ENCODE measurements around the gene TAS2R38. TPM values are rescaled to one million over a fixed set of nuclear protein-coding genes. Genes with fewer than 3 reads are reported as not detected.

TAS2R38 gene
- total RNA-seq, 1 donor from 2014 or later, result not detected

- H3K27me3 Mint-ChIP-seq (ENCODE audit: low read depth, unreplicated experiment), result no peaks in the 10 kb centered on the region
- H3K36me3 Mint-ChIP-seq (ENCODE audit: low read depth, unreplicated experiment), result no peaks in the 10 kb centered on the region
- no peaks in the 10 kb centered on the region for H3K36me3 ChIP-seq (ENCODE audit: insufficient read depth, low read length)
- no peaks in the 10 kb centered on the region for H4K20me1 ChIP-seq (ENCODE audit: insufficient read depth, low read length)
- no peak overlapping the region for H3K27ac Mint-ChIP-seq (ENCODE audit: unreplicated experiment)
- H3K9me3 ChIP-seq (ENCODE audit: insufficient read depth, low read depth, low read length), result no peaks in the 10 kb centered on the region
- H2AFZ ChIP-seq (ENCODE audit: low read depth, low read length), result no peak overlapping the region
- H3K4me3 ChIP-seq (ENCODE audit: insufficient read depth, low read depth, low read length), result no peak overlapping the region
- no peaks in the 10 kb centered on the region for H3K4me1 ChIP-seq (ENCODE audit: insufficient read depth, low read length)
- no peak overlapping the region for H3K4me2 ChIP-seq (ENCODE audit: low read length)
- H3K9ac ChIP-seq (ENCODE audit: low read length), result no peak overlapping the region
- FAIRE-seq, result no peak
- no peaks in the 10 kb centered on the region for H3K27me3 ChIP-seq (ENCODE audit: insufficient read depth, low read length)
- H3K4me1 Mint-ChIP-seq (ENCODE audit: low read depth, unreplicated experiment), result no peaks in the 10 kb centered on the region
- H3K9me3 Mint-ChIP-seq (ENCODE audit: unreplicated experiment), result peaks cover 3% of the 10 kb centered on the region
- TF ChIP-seq CTCF (IDR thresholded peaks at IDR 0.05; ENCODE audit: insufficient read depth, low read depth, low read length) (no peak), EZH2 (IDR thresholded peaks at IDR 0.05; ENCODE audit: insufficient read depth, low read length) (no peak)
- no peaks in the 10 kb centered on the region for H3K79me2 ChIP-seq (ENCODE audit: insufficient read depth, low read length)
- no peak for DNase-seq (ENCODE audit: low read depth)
- H3K4me3 Mint-ChIP-seq (ENCODE audit: unreplicated experiment), result no peak overlapping the region
- H3K27ac ChIP-seq (ENCODE audit: low read depth, low read length), result no peak overlapping the region
Observed at GRCh38 chr7:141992688-141993087, 19.1 kb upstream of the TAS2R38 start.

GRCh38 chr7:141992156-141992555, 18.6 kb upstream of the TAS2R38 start:
- Histone ChIP-seq H3K27me3 (ENCODE audit: insufficient read depth, low read length) (no peaks in the 10 kb centered on the region), H3K9me3 (ENCODE audit: insufficient read depth, low read depth, low read length) (no peaks in the 10 kb centered on the region)
- no peak for FAIRE-seq

More at GRCh38 chr7:141992156-141992555, 18.6 kb upstream of the TAS2R38 start:
- no peak overlapping the region for H3K27ac ChIP-seq (ENCODE audit: low read depth, low read length)
- H3K27me3 Mint-ChIP-seq (ENCODE audit: low read depth, unreplicated experiment), result no peaks in the 10 kb centered on the region
- H3K4me1 Mint-ChIP-seq (ENCODE audit: low read depth, unreplicated experiment), result no peaks in the 10 kb centered on the region
- H3K27ac Mint-ChIP-seq (ENCODE audit: unreplicated experiment), result no peak overlapping the region
- H3K4me2 ChIP-seq (ENCODE audit: low read length), result no peak overlapping the region
- no peaks in the 10 kb centered on the region for H3K36me3 Mint-ChIP-seq (ENCODE audit: low read depth, unreplicated experiment)
- TF ChIP-seq EZH2 (IDR thresholded peaks at IDR 0.05; ENCODE audit: insufficient read depth, low read length) (no peak), CTCF (IDR thresholded peaks at IDR 0.05; ENCODE audit: insufficient read depth, low read depth, low read length) (no peak)
- no peaks in the 10 kb centered on the region for H3K4me1 ChIP-seq (ENCODE audit: insufficient read depth, low read length)
- no peaks in the 10 kb centered on the region for H4K20me1 ChIP-seq (ENCODE audit: insufficient read depth, low read length)
- H3K36me3 ChIP-seq (ENCODE audit: insufficient read depth, low read length), result no peaks in the 10 kb centered on the region
- no peak overlapping the region for H3K9ac ChIP-seq (ENCODE audit: low read length)
- H3K79me2 ChIP-seq (ENCODE audit: insufficient read depth, low read length), result no peaks in the 10 kb centered on the region
- no peak for DNase-seq (ENCODE audit: low read depth)
- H3K4me3 ChIP-seq (ENCODE audit: insufficient read depth, low read depth, low read length), result no peak overlapping the region
- no peak overlapping the region for H3K4me3 Mint-ChIP-seq (ENCODE audit: unreplicated experiment)
- H3K9me3 Mint-ChIP-seq (ENCODE audit: unreplicated experiment), result peaks cover 3% of the 10 kb centered on the region
- H2AFZ ChIP-seq (ENCODE audit: low read depth, low read length), result no peak overlapping the region

Data from astrocyte (in vitro differentiated cells and primary cell).